ENCODE results near the gene AP2A2. TPM values are rescaled to one million over a fixed set of nuclear protein-coding genes. Genes with fewer than 3 reads are reported as not detected.
A peak's percentile ranks its signal among the peaks of the same experiment; 100 is the strongest.

AP2A2 gene
- total RNA-seq, 1 donor from 2014 or later, result 58.7 TPM

DNA sequence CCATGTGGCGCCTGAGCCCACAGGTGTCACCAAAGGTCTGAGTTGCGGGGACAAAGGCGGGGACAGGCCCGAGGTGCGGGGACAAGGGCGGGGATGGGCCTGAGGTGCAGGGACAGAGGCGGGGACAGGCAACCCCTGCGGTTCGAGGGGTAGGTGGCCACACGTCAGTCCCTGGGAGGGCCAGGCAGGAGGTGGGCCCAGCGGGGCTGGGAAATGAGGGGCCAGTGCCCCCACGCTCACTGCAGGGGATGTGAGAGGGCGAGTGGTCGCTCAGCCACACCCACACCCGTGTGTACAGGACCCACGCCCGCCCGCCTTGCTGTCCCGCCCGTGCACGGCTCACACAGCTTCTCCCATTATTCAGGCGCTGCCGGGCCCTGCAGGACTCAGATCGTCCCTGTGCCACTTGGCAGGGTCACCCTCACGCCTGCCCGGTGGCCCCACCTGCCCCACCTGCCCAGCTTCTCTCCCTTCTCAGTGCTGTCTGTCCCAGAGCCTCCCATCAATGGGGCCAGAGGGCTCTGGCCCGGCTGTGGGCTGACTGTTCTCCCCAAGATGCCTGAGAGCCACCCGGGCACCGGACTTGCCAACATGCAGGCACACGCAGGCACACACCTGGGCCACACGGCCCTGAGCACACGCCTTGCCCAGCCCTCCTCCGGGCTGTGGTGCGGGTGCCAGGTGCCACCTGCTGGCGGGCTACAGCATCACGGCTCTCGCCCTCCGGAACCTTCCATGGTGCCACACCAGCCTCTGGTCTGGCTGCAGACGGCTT, 125.1 kb downstream of the AP2A2 start:
- Histone ChIP-seq H3K27me3 (no peaks in the 10 kb centered on the region), H3K4me3 (no peak overlapping the region), H3K36me3 (no peaks in the 10 kb centered on the region), H3K4me1 (peaks cover 9% of the 10 kb centered on the region), H3K9me3 (no peaks in the 10 kb centered on the region), H3K27ac (no peak overlapping the region)
- no peak for DNase-seq (ENCODE audit: extremely low spot score in 2 of 2)
- TF ChIP-seq POLR2A (IDR thresholded peaks at IDR 0.05) (no peak), POLR2AphosphoS5 (IDR thresholded peaks at IDR 0.05; ENCODE audit: insufficient read depth in 1 of 2, low read depth in 1 of 2) (peak; percentile 12 to 15)
- TF ChIP-seq, protein P1, sequence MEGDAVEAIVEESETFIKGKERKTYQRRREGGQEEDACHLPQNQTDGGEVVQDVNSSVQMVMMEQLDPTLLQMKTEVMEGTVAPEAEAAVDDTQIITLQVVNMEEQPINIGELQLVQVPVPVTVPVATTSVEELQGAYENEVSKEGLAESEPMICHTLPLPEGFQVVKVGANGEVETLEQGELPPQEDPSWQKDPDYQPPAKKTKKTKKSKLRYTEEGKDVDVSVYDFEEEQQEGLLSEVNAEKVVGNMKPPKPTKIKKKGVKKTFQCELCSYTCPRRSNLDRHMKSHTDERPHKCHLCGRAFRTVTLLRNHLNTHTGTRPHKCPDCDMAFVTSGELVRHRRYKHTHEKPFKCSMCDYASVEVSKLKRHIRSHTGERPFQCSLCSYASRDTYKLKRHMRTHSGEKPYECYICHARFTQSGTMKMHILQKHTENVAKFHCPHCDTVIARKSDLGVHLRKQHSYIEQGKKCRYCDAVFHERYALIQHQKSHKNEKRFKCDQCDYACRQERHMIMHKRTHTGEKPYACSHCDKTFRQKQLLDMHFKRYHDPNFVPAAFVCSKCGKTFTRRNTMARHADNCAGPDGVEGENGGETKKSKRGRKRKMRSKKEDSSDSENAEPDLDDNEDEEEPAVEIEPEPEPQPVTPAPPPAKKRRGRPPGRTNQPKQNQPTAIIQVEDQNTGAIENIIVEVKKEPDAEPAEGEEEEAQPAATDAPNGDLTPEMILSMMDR (IDR thresholded peaks at IDR 0.05), result peak; percentile 69 to 86 (median 73)
- intact Hi-C loops (cut with DNase I), result loop anchor here (5.0 kb wide), 1 partner anchor 198 kb away; no protein-coding TSS in a partner anchor

DNA sequence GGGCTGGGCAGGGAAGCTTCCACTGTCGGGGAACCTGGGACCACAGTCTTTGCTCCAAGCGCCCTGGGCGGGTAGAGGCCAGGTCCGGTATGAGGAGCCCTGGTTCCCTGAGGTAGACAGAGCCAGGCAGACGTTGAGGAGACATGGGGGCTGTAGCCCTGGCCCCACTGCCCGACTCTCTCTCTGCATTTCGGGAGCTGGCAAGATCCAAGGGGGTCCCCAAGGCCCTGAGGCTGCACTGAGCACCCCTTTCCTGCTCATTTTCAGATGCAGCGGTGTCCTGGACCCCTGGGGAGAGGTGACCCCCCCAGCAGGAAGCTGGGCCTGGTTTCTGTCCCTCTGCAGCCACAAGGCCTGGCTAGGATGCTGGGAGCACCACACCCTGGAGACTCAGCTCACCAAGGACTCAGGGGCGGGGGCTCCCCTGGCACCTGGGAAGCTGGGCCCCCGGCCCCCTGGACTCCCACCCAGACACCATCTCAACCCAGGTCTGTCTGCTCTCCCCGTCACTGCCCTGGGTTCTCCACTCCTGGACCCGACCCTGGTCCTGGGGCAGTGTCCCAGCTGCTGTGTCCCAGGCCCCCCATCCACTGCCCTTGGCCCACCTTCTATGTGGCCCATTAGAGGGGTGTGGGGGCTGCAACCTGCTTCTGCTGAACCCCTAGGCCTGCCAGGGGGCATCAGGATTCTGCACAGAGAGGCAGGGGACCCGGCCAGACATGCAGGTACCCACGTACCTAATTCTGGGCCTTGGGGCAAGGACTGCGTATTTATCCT, 125.9 kb downstream of the AP2A2 start:
- intact Hi-C loops (cut with DNase I), result loop anchor here (5.0 kb wide), 1 partner anchor 199 kb away; no protein-coding TSS in a partner anchor
- Histone ChIP-seq H3K27me3 (no peaks in the 10 kb centered on the region), H3K27ac (no peak overlapping the region), H3K36me3 (no peaks in the 10 kb centered on the region), H3K4me1 (peaks cover 9% of the 10 kb centered on the region), H3K4me3 (no peak overlapping the region), H3K9me3 (no peaks in the 10 kb centered on the region)
- no peak for DNase-seq (ENCODE audit: extremely low spot score in 2 of 2)
- no peak for TF ChIP-seq POLR2AphosphoS5 (IDR thresholded peaks at IDR 0.05; ENCODE audit: insufficient read depth in 1 of 2, low read depth in 1 of 2)
- TF ChIP-seq POLR2A (IDR thresholded peaks at IDR 0.05), result no peak
- TF ChIP-seq, protein P1 (IDR thresholded peaks at IDR 0.05), result no peak

DNA sequence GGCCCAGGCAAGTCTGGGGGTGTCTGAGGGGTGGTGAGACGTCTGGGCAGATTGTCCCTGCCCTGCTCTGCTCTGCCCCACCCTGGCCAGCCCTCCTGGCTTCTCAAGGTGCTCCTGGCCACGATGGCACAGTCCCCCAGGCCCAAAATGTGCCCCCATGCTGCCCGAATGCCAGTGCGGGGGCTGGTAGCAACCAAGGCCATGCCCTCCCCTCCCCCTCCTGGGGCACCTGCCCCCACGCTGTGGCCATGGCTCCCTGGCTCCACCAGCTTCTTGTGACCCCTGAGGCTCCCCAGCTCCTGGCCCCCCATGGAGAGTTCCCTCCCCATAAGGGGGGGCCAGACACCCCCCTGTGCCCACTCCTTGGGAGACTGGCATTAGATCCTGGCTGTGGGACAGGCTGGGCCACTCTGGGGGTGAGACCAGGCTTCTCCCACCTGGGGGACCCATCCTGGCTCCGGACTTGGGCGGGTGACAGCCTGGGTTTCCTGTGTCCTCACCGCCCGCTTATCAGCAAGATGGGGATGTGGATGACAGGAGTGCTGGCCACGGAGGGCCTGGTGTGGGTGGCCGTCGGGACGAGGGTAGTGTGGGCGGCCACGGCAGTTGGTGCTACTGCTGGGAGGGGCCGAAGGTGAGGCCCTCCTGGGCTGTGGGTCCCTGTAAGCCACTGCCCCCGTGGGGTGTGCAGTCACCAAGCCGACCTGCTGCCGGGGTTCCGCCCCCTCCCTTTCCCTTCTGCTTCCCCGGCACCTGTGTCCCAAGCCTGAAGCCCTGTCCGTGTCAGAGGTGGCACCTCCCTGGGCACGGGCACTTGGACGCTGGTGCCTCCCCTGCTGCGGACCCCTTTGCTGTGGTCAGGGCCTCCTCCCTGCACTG, 126.7 kb downstream of the AP2A2 start:
- Histone ChIP-seq H3K9me3 (no peaks in the 10 kb centered on the region), H3K4me1 (peaks cover 9% of the 10 kb centered on the region), H3K27me3 (no peaks in the 10 kb centered on the region), H3K4me3 (no peak overlapping the region), H3K36me3 (no peaks in the 10 kb centered on the region), H3K27ac (no peak overlapping the region)
- TF ChIP-seq POLR2AphosphoS5 (IDR thresholded peaks at IDR 0.05; ENCODE audit: insufficient read depth in 1 of 2, low read depth in 1 of 2) (no peak), POLR2A (IDR thresholded peaks at IDR 0.05) (no peak)
- TF ChIP-seq, protein P1 (IDR thresholded peaks at IDR 0.05), result no peak
- DNase-seq (ENCODE audit: extremely low spot score in 2 of 2), result no peak
- intact Hi-C loops (cut with DNase I), result loop anchor here (5.0 kb wide), 1 partner anchor 200 kb away; no protein-coding TSS in a partner anchor

DNA sequence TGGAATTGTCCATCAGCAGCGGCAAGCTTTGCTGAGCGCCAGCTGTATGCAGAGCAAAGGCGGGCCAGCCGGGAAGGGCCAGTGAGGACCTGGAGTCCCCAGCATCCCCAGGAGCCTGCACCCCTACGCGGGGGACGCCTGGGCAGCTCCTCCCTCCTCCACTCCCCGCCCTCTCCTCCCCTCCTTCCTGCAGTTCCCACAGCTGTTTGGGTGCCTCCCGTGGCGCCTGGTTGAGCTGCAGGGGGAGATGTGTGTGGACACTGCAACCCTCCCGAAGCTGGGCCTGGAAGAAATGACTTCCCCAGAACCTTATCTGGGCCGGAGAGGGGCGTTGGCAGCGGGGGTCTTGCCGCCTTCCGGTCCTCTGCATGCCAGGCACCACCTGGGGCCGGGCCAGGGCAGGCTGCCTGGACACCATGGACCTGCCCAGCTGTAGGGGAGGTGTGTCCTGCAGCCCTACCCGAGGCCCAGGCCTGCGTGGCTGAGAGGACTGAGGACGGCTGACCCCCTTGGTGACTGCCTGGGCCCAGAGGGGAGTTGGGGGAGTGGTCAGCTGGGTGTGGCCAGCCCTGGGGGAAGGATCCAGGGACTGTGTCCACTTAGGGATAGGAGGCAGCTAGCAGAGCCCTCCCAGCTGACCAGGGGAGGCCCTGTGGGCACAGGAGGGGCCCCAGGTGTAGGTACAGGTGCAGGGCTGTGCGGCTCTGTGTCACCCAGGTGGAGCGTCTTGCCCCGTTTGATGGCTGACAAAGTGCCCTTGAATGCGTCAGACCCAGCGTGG, 127.6 kb downstream of the AP2A2 start:
- DNase-seq (ENCODE audit: extremely low spot score in 2 of 2), result no peak
- Histone ChIP-seq H3K27ac (no peak overlapping the region), H3K4me1 (peaks cover 9% of the 10 kb centered on the region), H3K27me3 (no peaks in the 10 kb centered on the region), H3K9me3 (no peaks in the 10 kb centered on the region), H3K4me3 (no peak overlapping the region), H3K36me3 (no peaks in the 10 kb centered on the region)
- no peak for TF ChIP-seq POLR2AphosphoS5 (IDR thresholded peaks at IDR 0.05; ENCODE audit: insufficient read depth in 1 of 2, low read depth in 1 of 2)
- TF ChIP-seq POLR2A (IDR thresholded peaks at IDR 0.05), result no peak
- TF ChIP-seq, protein P1 (IDR thresholded peaks at IDR 0.05), result no peak
- intact Hi-C loops (cut with DNase I), result loop anchor here (5.0 kb wide), 1 partner anchor 201 kb away; no protein-coding TSS in a partner anchor

Measured in vagina (tissue), 2 donors.